HepG2 (cell line): ENCODE data around the gene PML.

Source experiments
- EZH2 ChIP-seq: conservative IDR thresholded peaks from 2 replicates; pipeline ENCODE4 v1.6.1; 2012; ENCODE audit warnings: mild to moderate bottlenecking, low read depth, low read length, moderate library complexity
- MXI1 ChIP-seq: IDR thresholded peaks from 3 replicates; pipeline ENCODE4 v1.6.1; 2012; ENCODE audit warnings: low read depth, low read length, inconsistent platforms, borderline replicate concordance
- ZNF546 ChIP-seq: sonication (generic); formaldehyde crosslinking; conservative IDR thresholded peaks from 2 replicates; pipeline ENCODE4 v1.8.1; 2023; ENCODE audit warnings: mild to moderate bottlenecking, missing genetic modification reagents
- ZNF644 ChIP-seq: IDR thresholded peaks from 2 replicates; pipeline ENCODE4 v1.6.1; 2016; ENCODE audit warnings: low read depth
- TF ChIP-seq, protein P1 (sequence below): sonication (generic); formaldehyde crosslinking; IDR thresholded peaks from 2 replicates; pipeline ENCODE4 v1.5.0; 2020; ENCODE audit warnings: missing genetic modification reagents, mild to moderate bottlenecking, borderline replicate concordance

- TF ChIP-seq ZNF644 (no peak), MXI1 (no peak), ZNF546 (CRISPR knock-in tag) (no peak), EZH2 (no peak)
- TF ChIP-seq, protein P1, sequence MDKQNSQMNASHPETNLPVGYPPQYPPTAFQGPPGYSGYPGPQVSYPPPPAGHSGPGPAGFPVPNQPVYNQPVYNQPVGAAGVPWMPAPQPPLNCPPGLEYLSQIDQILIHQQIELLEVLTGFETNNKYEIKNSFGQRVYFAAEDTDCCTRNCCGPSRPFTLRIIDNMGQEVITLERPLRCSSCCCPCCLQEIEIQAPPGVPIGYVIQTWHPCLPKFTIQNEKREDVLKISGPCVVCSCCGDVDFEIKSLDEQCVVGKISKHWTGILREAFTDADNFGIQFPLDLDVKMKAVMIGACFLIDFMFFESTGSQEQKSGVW (CRISPR knock-in tag): no peak
Measured at GRCh38 chr15:74010929-74011540, 16.5 kb downstream of the PML start.
